ENCODE measurements around the gene XRCC5. TPM values are rescaled to one million over a fixed set of nuclear protein-coding genes. Genes with fewer than 3 reads are reported as not detected.

XRCC5 gene
- total RNA-seq, 1 experiment from 2014 or later = 618 TPM

GRCh38 chr2:216164576-216164975 lies 55.4 kb downstream of the XRCC5 start:
- peak overlapping the region in 2 of 3 experiments; percentile 72 to 95; a peak in 5 of 7 replicates for H3K27ac Mint-ChIP-seq

More at GRCh38 chr2:216164576-216164975, 55.4 kb downstream of the XRCC5 start:
- Histone ChIP-seq H3K4ac (ENCODE audit: low read depth, low read length) (no peak overlapping the region), H3K9me3 (ENCODE audit: control insufficient read depth, low read depth, low read length) (no peaks in the 10 kb centered on the region), H3K79me2 (ENCODE audit: insufficient read depth, low read length) (0 out of 2 replicates have a peak, but pooled peaks cover 5% of the 10 kb centered on the region), H3K79me1 (ENCODE audit: insufficient read depth, low read depth, low read length, poor library complexity, severe bottlenecking) (peaks cover 3% of the 10 kb centered on the region), H3K14ac (ENCODE audit: insufficient read depth, low read length) (no peak overlapping the region), H3K56ac (ENCODE audit: insufficient read length, low read depth, low read length) (no peak overlapping the region), H3K23ac (ENCODE audit: insufficient read length, low read depth, low read length) (no peak overlapping the region), H3K18ac (ENCODE audit: insufficient read length, low read depth, low read length) (no peak overlapping the region), H2BK5ac (ENCODE audit: insufficient read length, low read length) (no peak overlapping the region), H4K8ac (replicated peaks; ENCODE audit: insufficient read length, low read depth, low read length) (no peak overlapping the region), H3K27me3 (ENCODE audit: insufficient read depth, low read length) (no peaks in the 10 kb centered on the region), H2BK20ac (ENCODE audit: low read depth, low read length, poor library complexity, severe bottlenecking) (no peak overlapping the region), H3K9ac (ENCODE audit: extremely low read depth, insufficient read length, low read length) (no peak overlapping the region), H2BK120ac (ENCODE audit: low read depth, low read length, poor library complexity, severe bottlenecking) (no peak overlapping the region), H4K5ac (ENCODE audit: insufficient read length, low read depth, low read length) (no peak overlapping the region), H3K4me1 (ENCODE audit: insufficient read depth, low read length) (no peaks in the 10 kb centered on the region), H2AK5ac (ENCODE audit: insufficient read length, low read length) (no peak overlapping the region), H3T11ph (ENCODE audit: low read length) (no peak overlapping the region), H3K23me2 (ENCODE audit: insufficient read length, low read depth, low read length, poor library complexity, severe bottlenecking) (no peaks in the 10 kb centered on the region), H2BK12ac (ENCODE audit: insufficient read length, low read depth, low read length) (no peak overlapping the region), H3K27ac (ENCODE audit: insufficient read length, low read depth, low read length) (no peak overlapping the region), H2AFZ (ENCODE audit: low read length) (no peak overlapping the region), H2BK15ac (ENCODE audit: low read depth, low read length) (no peak overlapping the region), H3K4me2 (ENCODE audit: insufficient read depth, insufficient read length, low read length) (no peak overlapping the region), H4K20me1 (ENCODE audit: control insufficient read depth, insufficient read depth, insufficient read length) (no peaks in the 10 kb centered on the region), H4K91ac (ENCODE audit: insufficient read length, low read depth, low read length) (no peak overlapping the region)
- Mint-ChIP-seq H3K4me1 (peaks cover 0 to 3% of the 10 kb centered on the region in 2 experiments; a peak in 1 of 4 replicates), H3K9me3 (no peaks in the 10 kb centered on the region), H3K27me3 (ENCODE audit: low read depth) (no peaks in the 10 kb centered on the region), H3K4me3 (no peak overlapping the region), H3K36me3 (ENCODE audit: insufficient read depth in 1 of 3, low read depth in 3 of 3) (peaks cover 58 to 95% (median 92%) of the 10 kb centered on the region in 3 experiments; a peak in 6 of 7 replicates)
- no CpG with 5 or more reads among the region's 4 CpGs for WGBS (ENCODE audit: extremely low coverage, insufficient read length, low lambda C conversion rate)
- DNase-seq = no peak
- no peak for TF ChIP-seq CTCF (conservative IDR thresholded peaks at IDR 0.05)
